HPDE6-E6E7 (cell line): ENCODE measurements around the gene ARHGAP21.

ENCODE experiments used
- DNase-seq: peaks from one replicate; pipeline ENCODE4 v3.0.0; 2011; ENCODE audit warnings: missing footprints; ENCODE audit errors: extremely low spot score

ARHGAP21 gene

GRCh38 chr10:24533981-24534380 lies 189.7 kb downstream of the ARHGAP21 start:
- DNase-seq = no peak
